Liver (tissue), 9 donors: ENCODE measurements around the gene ARL4A. TPM values are rescaled to one million over a fixed set of nuclear protein-coding genes. Genes with fewer than 3 reads are reported as not detected.
"Not testable (repeated sequence)": the region's sequence is repeated elsewhere in the genome, so short reads cannot be mapped to it uniquely, and the experiment has no call there.

Source experiments
- DNase-seq: peaks from one replicate; pipeline ENCODE4 v3.0.0-alpha.2; 2017; ENCODE audit warnings: low spot score
- H3K27ac ChIP-seq, 2 donors: one replicate each; pipeline ENCODE4 v1.7.0; 2013; ENCODE audit warnings: inconsistent platforms in 2 of 2, low read length in 2 of 2, control low read depth in 1 of 2, low read depth in 1 of 2, mild to moderate bottlenecking in 1 of 2
- H3K27me3 ChIP-seq, 4 donors: one replicate each; pipeline versions ENCODE4 v1.6.1 to v1.7.0; 2013; ENCODE audit warnings: low read length in 3 of 4, inconsistent platforms in 1 of 4, mild to moderate bottlenecking in 1 of 4, moderate library complexity in 1 of 4; ENCODE audit not compliant: control insufficient read depth in 4 of 4, insufficient read depth in 4 of 4
- H3K36me3 ChIP-seq, 4 donors: one replicate each; pipeline versions ENCODE4 v1.6.1 to v1.7.0; 2013; ENCODE audit warnings: low read length in 3 of 4, mild to moderate bottlenecking in 3 of 4, low read depth in 1 of 4, moderate library complexity in 1 of 4; ENCODE audit not compliant: control insufficient read depth in 4 of 4, insufficient read depth in 3 of 4
- H3K4me1 ChIP-seq, 4 donors: one replicate each; pipeline versions ENCODE4 v1.6.1 to v1.7.0; 2013; ENCODE audit warnings: low read length in 3 of 4, mild to moderate bottlenecking in 3 of 4, moderate library complexity in 1 of 4; ENCODE audit not compliant: control insufficient read depth in 4 of 4, insufficient read depth in 4 of 4
- H3K4me3 ChIP-seq, 3 donors: one replicate each; pipeline versions ENCODE4 v1.6.1 to v1.7.0; 2013; ENCODE audit warnings: low read length in 3 of 3, control low read depth in 1 of 3, low read depth in 1 of 3, mild to moderate bottlenecking in 1 of 3
- H3K9ac ChIP-seq, 2 donors: one replicate each; pipeline ENCODE4 v1.7.0; 2013; ENCODE audit warnings: low read length in 2 of 2, mild to moderate bottlenecking in 2 of 2, moderate library complexity in 2 of 2, control low read depth in 1 of 2, low read depth in 1 of 2
- H3K9me3 ChIP-seq, 4 donors: one replicate each; pipeline versions ENCODE4 v1.6.1 to v1.7.0; 2013; ENCODE audit warnings: low read length in 3 of 4; ENCODE audit not compliant: control insufficient read depth in 4 of 4
- CTCF ChIP-seq: fragments of 150-350 bp; IDR thresholded peaks from 2 replicates; pipeline ENCODE4 v1.5.1; 2017; ENCODE audit warnings: improper control_type of control experiment, low read depth, low read length; ENCODE audit not compliant: missing input control
- EGR1 ChIP-seq, 2 donors: IDR thresholded peaks; 2 replicates each; pipeline ENCODE4 v1.6.1; 2016 to 2018; ENCODE audit warnings: antibody characterized with exemption in 2 of 2, low read depth in 2 of 2
- FOXA1 ChIP-seq: IDR thresholded peaks from 2 replicates; pipeline ENCODE4 v1.6.1; 2016; ENCODE audit warnings: antibody characterized with exemption
- FOXA2 ChIP-seq: IDR thresholded peaks from 2 replicates; pipeline ENCODE4 v1.6.1; 2016; ENCODE audit warnings: antibody characterized with exemption
- GABPA ChIP-seq, 2 donors: IDR thresholded peaks in 1 of 2; conservative IDR thresholded peaks in 1 of 2; 2 replicates each; pipeline ENCODE4 v1.6.1; 2016; ENCODE audit warnings: antibody characterized with exemption in 2 of 2, mild to moderate bottlenecking in 1 of 2, moderate library complexity in 1 of 2
- HNF4A ChIP-seq, 2 donors: conservative IDR thresholded peaks; 2 replicates each; pipeline ENCODE4 v1.6.1; 2016; ENCODE audit warnings: antibody characterized with exemption in 2 of 2, mild to moderate bottlenecking in 2 of 2
- JUND ChIP-seq, 2 donors: IDR thresholded peaks; 2 replicates each; pipeline ENCODE4 v1.6.1; 2016; ENCODE audit warnings: antibody characterized with exemption in 2 of 2
- MAX ChIP-seq: IDR thresholded peaks from 2 replicates; pipeline ENCODE4 v1.6.1; 2016; ENCODE audit warnings: antibody characterized with exemption
- NR2F2 ChIP-seq: IDR thresholded peaks from 2 replicates; pipeline ENCODE4 v1.6.1; 2016; ENCODE audit warnings: antibody characterized with exemption
- RAD21 ChIP-seq, 2 donors: IDR thresholded peaks; 2 replicates each; pipeline ENCODE4 v1.6.1; 2016; ENCODE audit warnings: antibody characterized with exemption in 2 of 2, mild to moderate bottlenecking in 2 of 2
- RXRA ChIP-seq, 2 donors: IDR thresholded peaks; 2 replicates each; pipeline ENCODE4 v1.6.1; 2017 to 2018; ENCODE audit warnings: antibody characterized with exemption in 2 of 2, mild to moderate bottlenecking in 1 of 2
- SP1 ChIP-seq: IDR thresholded peaks from 2 replicates; pipeline ENCODE4 v1.6.1; 2018; ENCODE audit warnings: antibody characterized with exemption, mild to moderate bottlenecking
- TAF1 ChIP-seq: conservative IDR thresholded peaks from 2 replicates; pipeline ENCODE4 v1.6.1; 2016; ENCODE audit warnings: antibody characterized with exemption, mild to moderate bottlenecking
- YY1 ChIP-seq: IDR thresholded peaks from 2 replicates; pipeline ENCODE4 v1.6.1; 2016; ENCODE audit warnings: antibody characterized with exemption, mild to moderate bottlenecking
- ZBTB33 ChIP-seq: IDR thresholded peaks from 2 replicates; pipeline ENCODE4 v1.6.1; 2016; ENCODE audit warnings: antibody characterized with exemption
- WGBS: extraction: QIAGEN DNeasy Blood & Tissue Kit; methylation state at CpG from one replicate; pipeline ENCODE4 v1.1.7; 2013; 5-methylcytosine and 5-hydroxymethylcytosine counted together
- polyA plus RNA-seq, 2 donors: library from polyadenylated mRNA; stranded (reverse) in 1 of 2; unstranded in 1 of 2; fragments of 200-250 nt in 1 of 2; fragments of >200 nt in 1 of 2; fragmentation: Nextera tagmentation in 1 of 2; extraction: Ambion mirVana in 1 of 2; gene quantifications; one replicate each; pipeline versions ENCODE4 v1.2.1 to v1.2.3, GENCODE V29; 2013 to 2015
- total RNA-seq, 2 donors: library from RNA; depleted of rRNA; stranded (reverse); fragments of >200 nt; gene quantifications; one replicate each; pipeline ENCODE4 v1.2.3, GENCODE V29; 2014
- donor health status: healthy.
- donor health status: healthy.
- donor health status: healthy.
- donor health status: healthy.
- donor health status: healthy.

ARL4A gene
- total and polyA plus RNA-seq, 4 donors: 7.5 to 77.3 (median 16.0) TPM

GRCh38 chr7:12655161-12655560, 32.3 kb upstream of the ARL4A start (continued):
- no peak for TF ChIP-seq CTCF
- no peak for TF ChIP-seq TAF1
- no peak for TF ChIP-seq NR2F2
- no peak for TF ChIP-seq GABPA (IDR thresholded peaks at IDR 0.05 in 1 of 2, conservative IDR thresholded peaks at IDR 0.05 in 1 of 2)
- TF ChIP-seq YY1: no peak
- TF ChIP-seq FOXA2: no peak

GRCh38 chr7:12660423-12660822, 27.0 kb upstream of the ARL4A start:
- H3K27ac ChIP-seq, H3K9ac ChIP-seq, H3K27me3 ChIP-seq, DNase-seq, H3K4me1 ChIP-seq, H3K9me3 ChIP-seq, H3K4me3 ChIP-seq, H3K36me3 ChIP-seq: not testable (repeated sequence)
- 86% methylated on average over 8 of the region's 8 CpGs for WGBS

- not testable (repeated sequence) for H3K9me3 ChIP-seq, H3K36me3 ChIP-seq, H3K27ac ChIP-seq, H3K27me3 ChIP-seq, DNase-seq, H3K4me1 ChIP-seq, H3K4me3 ChIP-seq, H3K9ac ChIP-seq
- 77% methylated on average over 3 of the region's 3 CpGs for WGBS
Measured at GRCh38 chr7:12660986-12661385, 26.4 kb upstream of the ARL4A start.

GRCh38 chr7:12661581-12661980, 25.9 kb upstream of the ARL4A start:
- H3K4me1 ChIP-seq: no peaks in the 10 kb centered on the region
- DNase-seq: no peak
- TF ChIP-seq FOXA1 (no peak), CTCF (no peak), FOXA2 (no peak), ZBTB33 (no peak), JUND (IDR thresholded peaks at IDR 0.05) (no peak), HNF4A (conservative IDR thresholded peaks at IDR 0.05) (no peak), SP1 (no peak), RAD21 (IDR thresholded peaks at IDR 0.05) (no peak), MAX (no peak), YY1 (no peak), EGR1 (IDR thresholded peaks at IDR 0.05; ENCODE audit: low read depth in 2 of 2) (no peak), TAF1 (no peak), RXRA (IDR thresholded peaks at IDR 0.05) (no peak), GABPA (IDR thresholded peaks at IDR 0.05 in 1 of 2, conservative IDR thresholded peaks at IDR 0.05 in 1 of 2) (no peak)
- no peak overlapping the region for H3K9ac ChIP-seq
- no peaks in the 10 kb centered on the region for H3K27me3 ChIP-seq
- 87% methylated on average over 6 of the region's 6 CpGs for WGBS
- no peak overlapping the region for H3K27ac ChIP-seq
- no peak overlapping the region for H3K4me3 ChIP-seq
- no peaks in the 10 kb centered on the region for H3K9me3 ChIP-seq
- H3K36me3 ChIP-seq: no peaks in the 10 kb centered on the region
